HEK293 (cell line): ENCODE data around the gene ZWILCH.

Source experiments
- CTCF ChIA-PET: fragments of 350-600 bp; formaldehyde crosslinking; extraction: SDS; loops from one replicate; lab custom pipeline; 2021; ENCODE audit warnings: antibody characterized with exemption; lab: Yijun Ruan, JAX
- POLR2A ChIA-PET: fragments of 300-600 bp; formaldehyde crosslinking; extraction: SDS; loops from one replicate; lab custom pipeline; 2020; ENCODE audit warnings: antibody characterized with exemption, inconsistent platforms; lab: Yijun Ruan, JAX
- H3K27ac ChIP-seq: fragments of 200-500 bp; sonication (Bioruptor generic); 2 replicates; pipeline ENCODE4 v1.5.1; 2014; ENCODE audit warnings: low read depth, low read length, control low read depth, inconsistent platforms; ENCODE audit errors: extremely low read depth
- H3K36me3 ChIP-seq, 2 experiments: fragments of 200-500 bp in 1 of 2; sonication (Bioruptor generic) in 1 of 2; 1 replicate in 1 of 2; 2 replicates in 1 of 2; pipeline ENCODE4 v1.5.1; 2014 to 2017; ENCODE audit warnings: inconsistent platforms in 2 of 2, low read length in 2 of 2; ENCODE audit not compliant: control insufficient read depth in 2 of 2, insufficient read depth in 1 of 2
- H3K4me1 ChIP-seq: fragments of 200-500 bp; sonication (Bioruptor generic); 2 replicates; pipeline ENCODE4 v1.5.1; 2014; ENCODE audit warnings: mild to moderate bottlenecking, low read length, inconsistent platforms; ENCODE audit not compliant: control insufficient read depth, insufficient read depth
- H3K4me3 ChIP-seq: 2 replicates; pipeline ENCODE4 v1.5.1; 2011; ENCODE audit warnings: low read depth, mild to moderate bottlenecking, control low read depth, low read length, moderate library complexity
- H3K9me3 ChIP-seq: fragments of 200-500 bp; sonication (Bioruptor generic); 2 replicates; pipeline ENCODE4 v1.5.1; 2014; ENCODE audit warnings: low read depth, low read length, inconsistent platforms; ENCODE audit not compliant: control insufficient read depth, insufficient read depth
- GLI2 ChIP-seq: fragments of 450-650 bp; formaldehyde crosslinking; IDR thresholded peaks from 2 replicates; pipeline ENCODE4; 2017; ENCODE audit warnings: missing biosample characterization, missing genetic modification characterization, low read depth, borderline replicate concordance
- KLF16 ChIP-seq: fragments of 450-650 bp; formaldehyde crosslinking; IDR thresholded peaks from 2 replicates; pipeline ENCODE4 v1.5.1; 2017; ENCODE audit warnings: missing biosample characterization, missing genetic modification characterization
- REPIN1 ChIP-seq: fragments of 450-650 bp; formaldehyde crosslinking; IDR thresholded peaks from 2 replicates; pipeline ENCODE4 v1.5.1; 2017; ENCODE audit warnings: missing biosample characterization, missing genetic modification characterization, low read depth
- SP7 ChIP-seq: fragments of 450-650 bp; formaldehyde crosslinking; IDR thresholded peaks from 2 replicates; pipeline ENCODE4 v1.5.1; 2016; ENCODE audit warnings: missing biosample characterization, missing genetic modification characterization
- ZEB2 ChIP-seq: fragments of 450-650 bp; formaldehyde crosslinking; IDR thresholded peaks from 2 replicates; pipeline ENCODE4 v1.5.1; 2016; ENCODE audit warnings: missing biosample characterization, missing genetic modification characterization
- ZFHX2 ChIP-seq: fragments of 450-650 bp; formaldehyde crosslinking; conservative IDR thresholded peaks from 2 replicates; pipeline ENCODE4 v1.5.1; 2016; ENCODE audit warnings: missing biosample characterization, missing genetic modification characterization
- ZNF155 ChIP-seq: fragments of 450-650 bp; formaldehyde crosslinking; IDR thresholded peaks from 2 replicates; pipeline ENCODE4 v1.5.1; 2016; ENCODE audit warnings: missing biosample characterization, missing genetic modification characterization
- ZNF214 ChIP-seq: fragments of 450-650 bp; formaldehyde crosslinking; IDR thresholded peaks from 2 replicates; pipeline ENCODE4 v1.5.1; 2017; ENCODE audit warnings: missing biosample characterization, mild to moderate bottlenecking, missing genetic modification characterization, borderline replicate concordance
- ZNF23 ChIP-seq: fragments of 450-650 bp; formaldehyde crosslinking; IDR thresholded peaks from 2 replicates; pipeline ENCODE4 v1.5.1; 2016; ENCODE audit warnings: missing biosample characterization, missing genetic modification characterization, borderline replicate concordance
- ZNF324 ChIP-seq: fragments of 450-650 bp; formaldehyde crosslinking; IDR thresholded peaks from 2 replicates; pipeline ENCODE4 v1.5.1; 2016; ENCODE audit warnings: missing biosample characterization, missing genetic modification characterization
- ZNF416 ChIP-seq: fragments of 450-650 bp; formaldehyde crosslinking; IDR thresholded peaks from 2 replicates; pipeline ENCODE4 v1.5.1; 2016; ENCODE audit warnings: missing biosample characterization, missing genetic modification characterization
- ZNF521 ChIP-seq: fragments of 450-650 bp; formaldehyde crosslinking; IDR thresholded peaks from 2 replicates; pipeline ENCODE4 v1.5.1; 2017; ENCODE audit warnings: missing biosample characterization, mild to moderate bottlenecking, missing genetic modification characterization
- ZNF610 ChIP-seq: fragments of 450-650 bp; formaldehyde crosslinking; IDR thresholded peaks from 2 replicates; pipeline ENCODE4 v1.5.1; 2016; ENCODE audit warnings: missing biosample characterization, missing genetic modification characterization, borderline replicate concordance
- TF ChIP-seq, protein P1 (sequence below): fragments of 450-650 bp; formaldehyde crosslinking; IDR thresholded peaks from 2 replicates; pipeline ENCODE4 v1.5.1; 2016; ENCODE audit warnings: missing biosample characterization, missing genetic modification characterization
- TF ChIP-seq, protein P2 (sequence below): fragments of 450-650 bp; formaldehyde crosslinking; IDR thresholded peaks from 2 replicates; pipeline ENCODE4 v1.5.1; 2016; ENCODE audit warnings: missing biosample characterization, missing genetic modification characterization
- TF ChIP-seq, protein P3 (sequence below): fragments of 450-650 bp; formaldehyde crosslinking; IDR thresholded peaks from 2 replicates; pipeline ENCODE4 v1.5.1; 2016; ENCODE audit warnings: missing biosample characterization, missing genetic modification characterization, low read depth
- TF ChIP-seq, protein P4 (sequence below): fragments of 450-650 bp; formaldehyde crosslinking; IDR thresholded peaks from 2 replicates; pipeline ENCODE4 v1.5.1; 2016; ENCODE audit warnings: missing biosample characterization, missing genetic modification characterization

ZWILCH gene

DNA sequence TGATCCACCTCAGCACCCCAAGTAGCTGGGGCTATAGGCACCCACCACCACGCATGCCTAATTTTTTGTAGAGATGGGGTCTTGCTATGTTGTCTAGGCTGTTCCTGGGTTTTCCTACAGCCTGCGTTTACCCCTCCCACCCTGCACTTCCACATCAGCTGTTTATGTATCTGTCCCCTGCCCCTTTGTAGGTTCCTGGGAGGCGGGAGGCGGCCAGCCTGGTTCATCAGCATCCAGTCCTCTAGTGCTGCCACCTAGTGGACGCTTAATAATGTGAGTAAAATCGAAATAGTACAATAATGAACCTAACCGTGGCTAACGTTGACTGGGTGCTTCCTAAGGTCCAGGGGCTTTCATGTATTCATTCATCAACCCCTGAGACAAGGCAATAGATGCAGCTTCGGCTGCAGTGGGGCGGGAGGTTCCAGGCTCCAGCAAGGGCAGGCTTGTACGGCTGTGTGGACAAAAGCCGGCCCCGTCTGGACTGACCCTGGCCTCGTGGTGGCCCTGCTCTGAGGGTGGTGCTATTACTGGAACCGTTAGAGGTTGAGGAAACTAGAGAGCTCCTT is 61.9 kb downstream of the ZWILCH start (continued):
- TF ChIP-seq ZNF155, result no peak
- TF ChIP-seq SP7 (tag by site-specific recombination), result peak; percentile 21; the same call in 1 of the 2 replicates
- TF ChIP-seq ZNF610 (tag by site-specific recombination), result no peak
- TF ChIP-seq, protein P1, sequence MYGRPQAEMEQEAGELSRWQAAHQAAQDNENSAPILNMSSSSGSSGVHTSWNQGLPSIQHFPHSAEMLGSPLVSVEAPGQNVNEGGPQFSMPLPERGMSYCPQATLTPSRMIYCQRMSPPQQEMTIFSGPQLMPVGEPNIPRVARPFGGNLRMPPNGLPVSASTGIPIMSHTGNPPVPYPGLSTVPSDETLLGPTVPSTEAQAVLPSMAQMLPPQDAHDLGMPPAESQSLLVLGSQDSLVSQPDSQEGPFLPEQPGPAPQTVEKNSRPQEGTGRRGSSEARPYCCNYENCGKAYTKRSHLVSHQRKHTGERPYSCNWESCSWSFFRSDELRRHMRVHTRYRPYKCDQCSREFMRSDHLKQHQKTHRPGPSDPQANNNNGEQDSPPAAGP (tag by site-specific recombination), result 0 out of 2 replicates have a peak, but pooled peaks have one; percentile 26

DNA sequence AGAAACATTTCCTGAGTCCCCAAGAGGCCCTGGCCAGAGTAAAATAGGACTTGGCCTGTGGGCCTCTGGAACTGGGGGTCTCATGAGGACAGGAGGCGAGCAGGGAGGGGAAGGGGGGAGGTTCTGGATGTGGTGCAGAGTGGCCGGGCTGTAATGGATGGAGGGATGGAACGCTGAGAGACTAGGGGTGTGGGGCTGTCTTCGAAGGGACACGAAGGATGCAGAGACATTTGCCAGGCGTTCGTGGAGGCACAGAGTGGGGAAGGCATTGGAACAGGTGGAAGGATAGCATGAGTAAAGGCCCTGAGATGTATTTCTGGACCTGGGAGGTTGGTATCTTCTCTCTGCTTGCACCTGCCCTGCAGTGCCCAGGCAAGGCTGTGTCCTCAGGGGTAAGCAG is 62.8 kb downstream of the ZWILCH start:
- H3K9me3 ChIP-seq, result no peaks in the 10 kb centered on the region
- POLR2A ChIA-PET, result no interaction called here
- no peak overlapping the region for H3K4me3 ChIP-seq
- CTCF ChIA-PET, result interaction anchor here (0.6 to 2.9 kb wide), 16 partner anchors 8 to 324 kb away, joined by 3 to 20 read pairs (median 6); partner anchors contain the start of genes SNAPC5 and ZWILCH
- no peak overlapping the region for H3K27ac ChIP-seq
- no peaks in the 10 kb centered on the region for H3K4me1 ChIP-seq
- TF ChIP-seq ZNF155 (no peak), ZNF324 (tag by site-specific recombination) (no peak), ZNF521 (tag by site-specific recombination) (no peak), GLI2 (no peak), ZEB2 (tag by site-specific recombination) (no peak), KLF16 (tag by site-specific recombination) (no peak), ZNF214 (tag by site-specific recombination) (no peak), ZFHX2 (tag by site-specific recombination) (no peak), REPIN1 (tag by site-specific recombination) (no peak), ZNF23 (tag by site-specific recombination) (no peak), ZNF416 (tag by site-specific recombination) (no peak)
- TF ChIP-seq, protein P2, sequence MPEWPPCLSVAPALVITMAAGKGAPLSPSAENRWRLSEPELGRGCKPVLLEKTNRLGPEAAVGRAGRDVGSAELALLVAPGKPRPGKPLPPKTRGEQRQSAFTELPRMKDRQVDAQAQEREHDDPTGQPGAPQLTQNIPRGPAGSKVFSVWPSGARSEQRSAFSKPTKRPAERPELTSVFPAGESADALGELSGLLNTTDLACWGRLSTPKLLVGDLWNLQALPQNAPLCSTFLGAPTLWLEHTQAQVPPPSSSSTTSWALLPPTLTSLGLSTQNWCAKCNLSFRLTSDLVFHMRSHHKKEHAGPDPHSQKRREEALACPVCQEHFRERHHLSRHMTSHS, result no peak
- TF ChIP-seq, protein P3, sequence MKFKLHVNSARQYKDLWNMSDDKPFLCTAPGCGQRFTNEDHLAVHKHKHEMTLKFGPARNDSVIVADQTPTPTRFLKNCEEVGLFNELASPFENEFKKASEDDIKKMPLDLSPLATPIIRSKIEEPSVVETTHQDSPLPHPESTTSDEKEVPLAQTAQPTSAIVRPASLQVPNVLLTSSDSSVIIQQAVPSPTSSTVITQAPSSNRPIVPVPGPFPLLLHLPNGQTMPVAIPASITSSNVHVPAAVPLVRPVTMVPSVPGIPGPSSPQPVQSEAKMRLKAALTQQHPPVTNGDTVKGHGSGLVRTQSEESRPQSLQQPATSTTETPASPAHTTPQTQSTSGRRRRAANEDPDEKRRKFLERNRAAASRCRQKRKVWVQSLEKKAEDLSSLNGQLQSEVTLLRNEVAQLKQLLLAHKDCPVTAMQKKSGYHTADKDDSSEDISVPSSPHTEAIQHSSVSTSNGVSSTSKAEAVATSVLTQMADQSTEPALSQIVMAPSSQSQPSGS (tag by site-specific recombination), result no peak
- TF ChIP-seq, protein P4, sequence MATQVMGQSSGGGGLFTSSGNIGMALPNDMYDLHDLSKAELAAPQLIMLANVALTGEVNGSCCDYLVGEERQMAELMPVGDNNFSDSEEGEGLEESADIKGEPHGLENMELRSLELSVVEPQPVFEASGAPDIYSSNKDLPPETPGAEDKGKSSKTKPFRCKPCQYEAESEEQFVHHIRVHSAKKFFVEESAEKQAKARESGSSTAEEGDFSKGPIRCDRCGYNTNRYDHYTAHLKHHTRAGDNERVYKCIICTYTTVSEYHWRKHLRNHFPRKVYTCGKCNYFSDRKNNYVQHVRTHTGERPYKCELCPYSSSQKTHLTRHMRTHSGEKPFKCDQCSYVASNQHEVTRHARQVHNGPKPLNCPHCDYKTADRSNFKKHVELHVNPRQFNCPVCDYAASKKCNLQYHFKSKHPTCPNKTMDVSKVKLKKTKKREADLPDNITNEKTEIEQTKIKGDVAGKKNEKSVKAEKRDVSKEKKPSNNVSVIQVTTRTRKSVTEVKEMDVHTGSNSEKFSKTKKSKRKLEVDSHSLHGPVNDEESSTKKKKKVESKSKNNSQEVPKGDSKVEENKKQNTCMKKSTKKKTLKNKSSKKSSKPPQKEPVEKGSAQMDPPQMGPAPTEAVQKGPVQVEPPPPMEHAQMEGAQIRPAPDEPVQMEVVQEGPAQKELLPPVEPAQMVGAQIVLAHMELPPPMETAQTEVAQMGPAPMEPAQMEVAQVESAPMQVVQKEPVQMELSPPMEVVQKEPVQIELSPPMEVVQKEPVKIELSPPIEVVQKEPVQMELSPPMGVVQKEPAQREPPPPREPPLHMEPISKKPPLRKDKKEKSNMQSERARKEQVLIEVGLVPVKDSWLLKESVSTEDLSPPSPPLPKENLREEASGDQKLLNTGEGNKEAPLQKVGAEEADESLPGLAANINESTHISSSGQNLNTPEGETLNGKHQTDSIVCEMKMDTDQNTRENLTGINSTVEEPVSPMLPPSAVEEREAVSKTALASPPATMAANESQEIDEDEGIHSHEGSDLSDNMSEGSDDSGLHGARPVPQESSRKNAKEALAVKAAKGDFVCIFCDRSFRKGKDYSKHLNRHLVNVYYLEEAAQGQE (tag by site-specific recombination), result no peak
- H3K36me3 ChIP-seq, result no peaks in the 10 kb centered on the region
